ENCODE results near the gene SAMSN1. TPM values are rescaled to one million over a fixed set of nuclear protein-coding genes. Genes with fewer than 3 reads are reported as not detected.

The SAMSN1 gene
- total and polyA plus RNA-seq, 9 of the 15 experiments (the other 6 are each of a cell fraction or from before 2014, with no cell fraction given) = 101 to 223 (median 159) TPM

DNA sequence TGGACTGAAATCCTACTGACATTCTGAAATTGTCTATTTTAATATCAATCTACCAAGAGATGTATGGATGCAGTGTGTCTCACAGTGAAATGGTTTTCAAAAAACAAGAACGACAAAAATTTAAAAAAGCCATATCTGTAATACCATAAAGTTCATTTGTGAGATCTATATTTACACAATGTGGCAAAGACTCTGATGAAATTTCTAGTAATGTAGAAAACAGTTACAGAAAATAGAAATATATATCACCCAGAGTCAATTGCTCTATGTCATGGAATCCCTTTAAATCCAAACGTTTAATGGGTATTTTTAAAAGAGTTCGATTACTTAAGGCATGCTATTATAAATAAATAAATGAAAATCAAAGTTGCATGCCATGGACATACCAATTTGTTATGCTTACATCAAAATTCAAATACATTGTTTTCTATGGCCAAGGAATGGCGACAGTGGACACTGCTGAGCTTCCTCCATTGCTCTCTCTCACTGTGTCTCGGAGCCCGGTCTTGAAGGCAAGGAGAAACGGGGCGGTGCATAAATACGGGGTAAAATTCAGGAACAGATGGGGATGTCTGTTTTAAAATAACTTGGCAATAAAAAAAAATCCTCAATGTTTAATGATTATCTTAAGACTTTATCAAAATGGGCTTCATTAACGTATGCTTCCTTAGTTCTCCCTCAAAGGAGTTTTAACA is 37.0 kb upstream of the SAMSN1 start (continued):
- no peak for TF ChIP-seq NR1H2 (CRISPR knock-in tag; IDR thresholded peaks at IDR 0.05)
- TF ChIP-seq TRIM24 (IDR thresholded peaks at IDR 0.05) = no peak
- no peak for TF ChIP-seq JUND (IDR thresholded peaks at IDR 0.05; ENCODE audit: borderline replicate concordance, low read depth, low read length)
- no peak for TF ChIP-seq JUND (tag; IDR thresholded peaks at IDR 0.05; ENCODE audit: borderline replicate concordance, low read depth, low read length)
- TF ChIP-seq, protein P1, sequence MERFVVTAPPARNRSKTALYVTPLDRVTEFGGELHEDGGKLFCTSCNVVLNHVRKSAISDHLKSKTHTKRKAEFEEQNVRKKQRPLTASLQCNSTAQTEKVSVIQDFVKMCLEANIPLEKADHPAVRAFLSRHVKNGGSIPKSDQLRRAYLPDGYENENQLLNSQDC (CRISPR knock-in tag; IDR thresholded peaks at IDR 0.05) = no peak
- no peak for TF ChIP-seq NRF1 (conservative IDR thresholded peaks at IDR 0.05 in 1 of 2, IDR thresholded peaks at IDR 0.05 in 1 of 2)
- TF ChIP-seq HNRNPK (IDR thresholded peaks at IDR 0.05; ENCODE audit: low read depth, low read length, poor library complexity, severe bottlenecking) = no peak
- TF ChIP-seq KLF10 (CRISPR knock-in tag; IDR thresholded peaks at IDR 0.05) = no peak
- TF ChIP-seq LARP7 (IDR thresholded peaks at IDR 0.05) = no peak
- TF ChIP-seq ZNF12 (CRISPR knock-in tag; IDR thresholded peaks at IDR 0.05) = no peak
- no peak for TF ChIP-seq XRCC5 (IDR thresholded peaks at IDR 0.05; ENCODE audit: low read depth, low read length)
- peak; percentile 50; the same call in 1 of the 2 replicates for TF ChIP-seq ZNF354B (CRISPR knock-in tag; IDR thresholded peaks at IDR 0.05)
- TF ChIP-seq, protein P2, sequence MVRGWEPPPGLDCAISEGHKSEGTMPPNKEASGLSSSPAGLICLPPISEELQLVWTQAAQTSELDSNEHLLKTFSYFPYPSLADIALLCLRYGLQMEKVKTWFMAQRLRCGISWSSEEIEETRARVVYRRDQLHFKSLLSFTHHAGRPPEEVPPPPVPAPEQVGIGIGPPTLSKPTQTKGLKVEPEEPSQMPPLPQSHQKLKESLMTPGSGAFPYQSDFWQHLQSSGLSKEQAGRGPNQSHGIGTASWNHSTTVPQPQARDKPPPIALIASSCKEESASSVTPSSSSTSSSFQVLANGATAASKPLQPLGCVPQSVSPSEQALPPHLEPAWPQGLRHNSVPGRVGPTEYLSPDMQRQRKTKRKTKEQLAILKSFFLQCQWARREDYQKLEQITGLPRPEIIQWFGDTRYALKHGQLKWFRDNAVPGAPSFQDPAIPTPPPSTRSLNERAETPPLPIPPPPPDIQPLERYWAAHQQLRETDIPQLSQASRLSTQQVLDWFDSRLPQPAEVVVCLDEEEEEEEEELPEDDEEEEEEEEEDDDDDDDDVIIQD (CRISPR knock-in tag; IDR thresholded peaks at IDR 0.05) = no peak
- TF ChIP-seq NELFE (IDR thresholded peaks at IDR 0.05; ENCODE audit: insufficient read depth, insufficient read length) = no peak
- no peak for TF ChIP-seq NFATC3 (IDR thresholded peaks at IDR 0.05)
- TF ChIP-seq DMBX1 (CRISPR knock-in tag; IDR thresholded peaks at IDR 0.05; ENCODE audit: borderline replicate concordance) = peak; percentile 75; the same call in 1 of the 2 replicates
- no peak for TF ChIP-seq KAT7 (CRISPR knock-in tag; IDR thresholded peaks at IDR 0.05; ENCODE audit: borderline replicate concordance)
- no peak for TF ChIP-seq SLC30A9 (CRISPR knock-in tag; IDR thresholded peaks at IDR 0.05)
- TF ChIP-seq ZNF134 (CRISPR knock-in tag; conservative IDR thresholded peaks at IDR 0.05) = no peak
- TF ChIP-seq CBX5 (IDR thresholded peaks at IDR 0.05; ENCODE audit: borderline replicate concordance, low read depth) = no peak
- no peak for TF ChIP-seq MYBL2 (IDR thresholded peaks at IDR 0.05; ENCODE audit: low read depth)
- no peak for TF ChIP-seq MYBL2 (CRISPR knock-in tag; IDR thresholded peaks at IDR 0.05; ENCODE audit: borderline replicate concordance)
- no peak for TF ChIP-seq CBFA2T3 (IDR thresholded peaks at IDR 0.05)
- no peak for TF ChIP-seq SRF (CRISPR knock-in tag; IDR thresholded peaks at IDR 0.05)
- no peak for TF ChIP-seq CHD2 (IDR thresholded peaks at IDR 0.05; ENCODE audit: low read depth, low read length)
- TF ChIP-seq, protein P3, sequence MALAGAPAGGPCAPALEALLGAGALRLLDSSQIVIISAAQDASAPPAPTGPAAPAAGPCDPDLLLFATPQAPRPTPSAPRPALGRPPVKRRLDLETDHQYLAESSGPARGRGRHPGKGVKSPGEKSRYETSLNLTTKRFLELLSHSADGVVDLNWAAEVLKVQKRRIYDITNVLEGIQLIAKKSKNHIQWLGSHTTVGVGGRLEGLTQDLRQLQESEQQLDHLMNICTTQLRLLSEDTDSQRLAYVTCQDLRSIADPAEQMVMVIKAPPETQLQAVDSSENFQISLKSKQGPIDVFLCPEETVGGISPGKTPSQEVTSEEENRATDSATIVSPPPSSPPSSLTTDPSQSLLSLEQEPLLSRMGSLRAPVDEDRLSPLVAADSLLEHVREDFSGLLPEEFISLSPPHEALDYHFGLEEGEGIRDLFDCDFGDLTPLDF (CRISPR knock-in tag; IDR thresholded peaks at IDR 0.05) = no peak
- TF ChIP-seq SNIP1 (IDR thresholded peaks at IDR 0.05; ENCODE audit: low read depth) = no peak
- TF ChIP-seq ARID1B (IDR thresholded peaks at IDR 0.05) = no peak
- TF ChIP-seq ZNF589 (CRISPR knock-in tag; IDR thresholded peaks at IDR 0.05; ENCODE audit: low read depth) = peak; percentile 64; the same call in 1 of the 2 replicates
- no peak for TF ChIP-seq ZBTB17 (CRISPR knock-in tag; IDR thresholded peaks at IDR 0.05)
- no peak for TF ChIP-seq MEF2D (tag; conservative IDR thresholded peaks at IDR 0.05; ENCODE audit: low read depth)

Data from K562 (cell line).